ENCODE measurements around the gene CMTM8.
"Not testable (repeated sequence)": the region's sequence is repeated elsewhere in the genome, so short reads cannot be mapped to it uniquely, and the experiment has no call there.

CMTM8 gene

GRCh38 chr3:32371461-32372212, 133.2 kb downstream of the CMTM8 start:
- Mint-ChIP-seq H3K27me3 (no peaks in the 10 kb centered on the region), H3K4me3 (peak overlapping the region; percentile 17), H3K27ac (peak overlapping the region; percentile 83), H3K4me1 (ENCODE audit: low read depth) (peaks cover 37% of the 10 kb centered on the region), H3K9me3 (no peaks in the 10 kb centered on the region), H3K36me3 (ENCODE audit: low read depth) (no peaks in the 10 kb centered on the region)
- DNase-seq = peak; percentile 40

GRCh38 chr3:32372213-32372490, 133.7 kb downstream of the CMTM8 start:
- Mint-ChIP-seq H3K9me3 (no peaks in the 10 kb centered on the region), H3K27me3 (no peaks in the 10 kb centered on the region), H3K36me3 (ENCODE audit: low read depth) (no peaks in the 10 kb centered on the region), H3K4me1 (ENCODE audit: low read depth) (peaks cover 34% of the 10 kb centered on the region), H3K27ac (peak overlapping the region; percentile 83), H3K4me3 (peak overlapping the region; percentile 17)
- DNase-seq = no peak

GRCh38 chr3:32373276-32373675, 134.8 kb downstream of the CMTM8 start:
- no peak overlapping the region for H3K4me3 Mint-ChIP-seq
- peaks cover 34% of the 10 kb centered on the region for H3K4me1 Mint-ChIP-seq (ENCODE audit: low read depth)
- H3K27ac Mint-ChIP-seq = no peak overlapping the region

GRCh38 chr3:32373844-32374243, 135.4 kb downstream of the CMTM8 start:
- no peak for DNase-seq
- Mint-ChIP-seq H3K36me3 (ENCODE audit: low read depth) (no peaks in the 10 kb centered on the region), H3K27me3 (no peaks in the 10 kb centered on the region), H3K4me3 (no peak overlapping the region), H3K9me3 (no peaks in the 10 kb centered on the region), H3K27ac (no peak overlapping the region), H3K4me1 (ENCODE audit: low read depth) (peaks cover 34% of the 10 kb centered on the region)

More at GRCh38 chr3:32373276-32373675, 134.8 kb downstream of the CMTM8 start:
- Mint-ChIP-seq H3K36me3 (ENCODE audit: low read depth) (no peaks in the 10 kb centered on the region), H3K9me3 (no peaks in the 10 kb centered on the region), H3K27me3 (no peaks in the 10 kb centered on the region)
- DNase-seq = no peak

GRCh38 chr3:32374788-32375595, 136.5 kb downstream of the CMTM8 start:
- no peaks in the 10 kb centered on the region for H3K36me3 Mint-ChIP-seq (ENCODE audit: low read depth)
- H3K4me1 Mint-ChIP-seq (ENCODE audit: low read depth) = peaks cover 34% of the 10 kb centered on the region
- peak; percentile 48 for DNase-seq
- peak overlapping the region; percentile 24 for H3K27ac Mint-ChIP-seq
- H3K9me3 Mint-ChIP-seq = no peaks in the 10 kb centered on the region
- H3K4me3 Mint-ChIP-seq = no peak overlapping the region
- H3K27me3 Mint-ChIP-seq = no peaks in the 10 kb centered on the region

- Mint-ChIP-seq H3K27me3 (no peaks in the 10 kb centered on the region), H3K9me3 (no peaks in the 10 kb centered on the region), H3K4me3 (no peak overlapping the region), H3K4me1 (ENCODE audit: low read depth) (peaks cover 30% of the 10 kb centered on the region), H3K27ac (no peak overlapping the region), H3K36me3 (ENCODE audit: low read depth) (no peaks in the 10 kb centered on the region)
- no peak for DNase-seq
These were observed 137.1 kb downstream of the CMTM8 start for GRCh38 chr3:32375596-32375930.

GRCh38 chr3:32376115-32376514, 137.6 kb downstream of the CMTM8 start:
- Mint-ChIP-seq H3K4me3 (no peak overlapping the region), H3K9me3 (no peaks in the 10 kb centered on the region), H3K27ac (no peak overlapping the region), H3K36me3 (ENCODE audit: low read depth) (no peaks in the 10 kb centered on the region), H3K4me1 (ENCODE audit: low read depth) (peaks cover 26% of the 10 kb centered on the region), H3K27me3 (no peaks in the 10 kb centered on the region)
- no peak for DNase-seq

- DNase-seq = no peak
- no peaks in the 10 kb centered on the region for H3K9me3 Mint-ChIP-seq
- H3K36me3 Mint-ChIP-seq (ENCODE audit: low read depth) = no peaks in the 10 kb centered on the region
- H3K4me1 Mint-ChIP-seq (ENCODE audit: low read depth) = peaks cover 6% of the 10 kb centered on the region
- H3K27me3 Mint-ChIP-seq = no peaks in the 10 kb centered on the region
- H3K27ac Mint-ChIP-seq = no peak overlapping the region
- no peak overlapping the region for H3K4me3 Mint-ChIP-seq
These were observed 141.5 kb downstream of the CMTM8 start for GRCh38 chr3:32379831-32380500.

- Mint-ChIP-seq H3K27ac (no peak overlapping the region), H3K4me3 (no peak overlapping the region), H3K36me3 (ENCODE audit: low read depth) (no peaks in the 10 kb centered on the region), H3K27me3 (no peaks in the 10 kb centered on the region), H3K9me3 (no peaks in the 10 kb centered on the region), H3K4me1 (ENCODE audit: low read depth) (no peaks in the 10 kb centered on the region)
- DNase-seq = no peak
These were observed 143.4 kb downstream of the CMTM8 start for GRCh38 chr3:32381922-32382321.

- H3K27me3 Mint-ChIP-seq = no peaks in the 10 kb centered on the region
- no peak overlapping the region for H3K27ac Mint-ChIP-seq
- H3K9me3 Mint-ChIP-seq = no peaks in the 10 kb centered on the region
- H3K4me1 Mint-ChIP-seq (ENCODE audit: low read depth) = no peaks in the 10 kb centered on the region
- no peaks in the 10 kb centered on the region for H3K36me3 Mint-ChIP-seq (ENCODE audit: low read depth)
- no peak overlapping the region for H3K4me3 Mint-ChIP-seq
- no peak for DNase-seq
These were observed 144.7 kb downstream of the CMTM8 start for GRCh38 chr3:32383136-32383711.

GRCh38 chr3:32384938-32385337, 146.5 kb downstream of the CMTM8 start:
- H3K4me3 Mint-ChIP-seq = no peak overlapping the region
- H3K4me1 Mint-ChIP-seq (ENCODE audit: low read depth) = peaks cover 15% of the 10 kb centered on the region
- H3K27ac Mint-ChIP-seq = no peak overlapping the region
- no peaks in the 10 kb centered on the region for H3K27me3 Mint-ChIP-seq
- no peaks in the 10 kb centered on the region for H3K9me3 Mint-ChIP-seq
- H3K36me3 Mint-ChIP-seq (ENCODE audit: low read depth) = no peaks in the 10 kb centered on the region
- DNase-seq = no peak

- H3K36me3 Mint-ChIP-seq (ENCODE audit: low read depth) = peaks cover 10% of the 10 kb centered on the region
- peaks cover 30% of the 10 kb centered on the region for H3K4me1 Mint-ChIP-seq (ENCODE audit: low read depth)
- no peak overlapping the region for H3K27ac Mint-ChIP-seq
- H3K4me3 Mint-ChIP-seq = no peak overlapping the region
- no peak for DNase-seq
- no peaks in the 10 kb centered on the region for H3K9me3 Mint-ChIP-seq
- no peaks in the 10 kb centered on the region for H3K27me3 Mint-ChIP-seq
These were observed 149.0 kb downstream of the CMTM8 start for GRCh38 chr3:32387512-32387911.

GRCh38 chr3:32389577-32389976, 151.1 kb downstream of the CMTM8 start:
- H3K9me3 Mint-ChIP-seq, DNase-seq, H3K27me3 Mint-ChIP-seq: not testable (repeated sequence)
- peaks cover 19% of the 10 kb centered on the region for H3K36me3 Mint-ChIP-seq (ENCODE audit: low read depth)
- peak overlapping the region; percentile 42 for H3K4me3 Mint-ChIP-seq
- H3K27ac Mint-ChIP-seq = peak overlapping the region; percentile 71
- H3K4me1 Mint-ChIP-seq (ENCODE audit: low read depth) = peaks cover 51% of the 10 kb centered on the region

GRCh38 chr3:32391643-32392535, 153.4 kb downstream of the CMTM8 start, which contains the start of gene CMTM7:
TSS of gene CMTM7 (plus strand) at chr3:32391853. CDS start at chr3:32391907, 54 bp downstream.
- peak; percentile 77 for DNase-seq
- Mint-ChIP-seq H3K27ac (peak within 1 kb of the TSS; percentile 98), H3K4me1 (ENCODE audit: low read depth) (peaks cover 70% of the 10 kb centered on the region), H3K4me3 (peak within 1 kb of the TSS; percentile 97), H3K27me3 (no peaks in the 10 kb centered on the region), H3K36me3 (ENCODE audit: low read depth) (peaks cover 27% of the 10 kb centered on the region), H3K9me3 (no peaks in the 10 kb centered on the region)

Measured in activated T-cell treated with anti-CD3 and anti-CD28 coated beads, Interleukin-2, amount 50 U/mL, for 24 hours (primary cell).